Jurkat, Clone E6-1 (cell line): Measurements from ENCODE around the gene SCYGR1.
"Not testable (repeated sequence)": the region's sequence is repeated elsewhere in the genome, so short reads cannot be mapped to it uniquely, and the experiment has no call there.

ENCODE experiments used
- DNase-seq: peaks from one replicate; pipeline ENCODE4 v3.0.0-alpha.2; 2011; ENCODE audit warnings: low read depth, low spot score
- H3K4me3 ChIP-seq: 2 replicates; pipeline ENCODE4 v1.5.1; 2011; ENCODE audit warnings: mild to moderate bottlenecking, low read length, control low read depth, moderate library complexity

Gene SCYGR1

GRCh38 chr2:227377467-227378351, 10.0 kb downstream of the SCYGR1 start:
- peak; percentile 42 for DNase-seq
- H3K4me3 ChIP-seq = no peak overlapping the region

- H3K4me3 ChIP-seq = no peak overlapping the region
- DNase-seq = no peak
Measured at GRCh38 chr2:227376656-227377396, 10.9 kb downstream of the SCYGR1 start.

DNA sequence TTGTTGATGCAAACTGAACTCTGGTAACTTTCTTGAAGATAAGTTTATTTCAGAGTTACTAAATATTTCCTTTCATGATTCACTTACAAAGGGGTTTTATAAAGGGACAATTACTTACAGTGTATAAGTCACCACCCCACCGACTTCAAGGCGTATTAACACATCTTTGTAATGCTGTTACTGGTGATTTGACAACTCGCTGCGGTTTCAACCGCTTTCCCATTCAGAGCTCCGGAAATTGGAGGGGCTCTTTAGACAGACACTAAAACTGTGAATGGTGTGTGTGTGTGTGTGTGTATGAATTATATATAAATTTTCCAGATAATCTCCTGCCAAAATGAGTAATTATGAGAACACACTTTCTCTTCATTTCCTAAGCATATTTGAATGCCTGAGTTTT, 13.6 kb downstream of the SCYGR1 start:
- DNase-seq = peak; percentile 86
- H3K4me3 ChIP-seq = no peak overlapping the region

DNA sequence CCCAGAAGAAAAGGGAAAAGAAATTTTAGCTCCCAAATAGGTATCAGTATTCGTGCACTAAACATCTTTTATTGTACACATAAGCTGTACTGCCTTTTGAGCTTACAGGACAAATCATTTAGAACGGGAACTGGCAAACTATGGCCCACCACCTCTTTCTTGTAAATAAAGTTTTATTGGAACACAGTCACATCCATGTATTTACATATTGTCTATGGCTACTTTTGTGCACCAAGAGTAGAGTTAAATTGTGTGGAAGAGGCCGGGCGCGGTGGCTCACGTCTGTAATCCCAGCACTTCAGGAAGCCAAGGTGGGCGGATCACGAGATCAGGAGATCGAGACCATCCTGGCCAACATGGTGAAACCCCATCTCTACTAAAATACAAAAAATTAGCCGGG, 14.4 kb downstream of the SCYGR1 start:
- no peak overlapping the region for H3K4me3 ChIP-seq
- DNase-seq = no peak

GRCh38 chr2:227370791-227371312, 16.9 kb downstream of the SCYGR1 start:
- H3K4me3 ChIP-seq = no peak overlapping the region
- no peak for DNase-seq

- H3K4me3 ChIP-seq = no peak overlapping the region
- no peak for DNase-seq
Measured at GRCh38 chr2:227370092-227370491, 17.7 kb downstream of the SCYGR1 start.

- H3K4me3 ChIP-seq = no peak overlapping the region
- no peak for DNase-seq
Measured at GRCh38 chr2:227368574-227368973, 19.2 kb downstream of the SCYGR1 start.

- DNase-seq = no peak
- H3K4me3 ChIP-seq = no peak overlapping the region
Measured at GRCh38 chr2:227367427-227367795, 20.3 kb downstream of the SCYGR1 start.

GRCh38 chr2:227366769-227367426, 20.9 kb downstream of the SCYGR1 start:
- H3K4me3 ChIP-seq = no peak overlapping the region
- no peak for DNase-seq

GRCh38 chr2:227365833-227366232, 21.9 kb downstream of the SCYGR1 start:
- no peak for DNase-seq
- no peak overlapping the region for H3K4me3 ChIP-seq

DNA sequence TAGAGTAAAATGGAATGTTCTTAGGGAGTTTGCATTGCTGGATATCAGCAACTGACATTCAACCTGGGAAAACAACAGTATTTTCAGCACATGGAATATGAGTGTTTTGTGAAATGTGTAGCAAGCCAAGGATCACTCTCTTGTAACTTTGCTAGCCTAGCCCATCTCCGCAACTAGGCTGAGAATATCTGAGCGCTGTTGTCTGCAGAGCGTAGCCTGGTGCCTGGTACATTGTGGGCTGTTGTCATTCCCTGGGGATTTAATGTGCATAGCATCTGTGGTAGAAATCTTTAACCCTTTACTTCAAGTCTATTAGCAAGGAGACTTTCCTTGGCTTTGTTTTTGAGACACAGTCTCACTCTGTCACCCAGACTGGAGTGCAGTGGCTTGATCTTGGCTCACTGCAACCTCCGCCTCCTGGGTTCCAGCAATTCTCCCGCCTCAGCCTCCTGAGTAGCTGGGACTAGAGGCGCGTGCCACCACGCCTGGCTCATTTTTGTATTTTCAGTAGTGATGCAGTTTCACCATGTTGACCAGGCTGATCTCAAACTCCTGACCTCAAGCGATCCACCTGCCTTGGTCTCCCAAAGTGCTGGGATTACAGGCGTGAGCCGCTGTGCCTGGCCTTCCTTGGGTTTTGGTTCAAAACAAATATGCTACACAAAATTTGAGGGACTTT, 23.0 kb downstream of the SCYGR1 start:
- H3K4me3 ChIP-seq, DNase-seq: not testable (repeated sequence)

GRCh38 chr2:227363756-227364155, 24.0 kb downstream of the SCYGR1 start:
- DNase-seq = peak; percentile 8
- H3K4me3 ChIP-seq = no peak overlapping the region

DNA sequence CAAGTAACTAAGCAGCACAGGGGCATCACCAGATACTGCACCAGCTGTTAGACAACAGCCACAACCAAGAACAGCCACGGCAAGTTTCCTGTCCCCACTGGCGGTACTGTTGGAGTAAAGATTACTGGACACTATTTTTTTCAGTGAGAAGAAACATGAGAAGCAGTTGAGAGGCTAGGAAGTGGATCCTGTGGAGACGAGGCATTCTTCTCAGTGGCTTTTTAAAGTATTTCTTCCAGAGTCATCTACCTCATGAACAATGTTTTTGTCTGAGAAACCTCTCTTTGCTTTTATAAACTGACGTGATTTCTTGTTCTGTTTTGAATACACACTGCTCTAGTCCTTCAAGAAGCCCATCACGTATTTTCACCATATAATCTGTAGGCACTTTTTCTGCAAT, 27.4 kb downstream of the SCYGR1 start:
- no peak overlapping the region for H3K4me3 ChIP-seq
- DNase-seq = no peak

DNA sequence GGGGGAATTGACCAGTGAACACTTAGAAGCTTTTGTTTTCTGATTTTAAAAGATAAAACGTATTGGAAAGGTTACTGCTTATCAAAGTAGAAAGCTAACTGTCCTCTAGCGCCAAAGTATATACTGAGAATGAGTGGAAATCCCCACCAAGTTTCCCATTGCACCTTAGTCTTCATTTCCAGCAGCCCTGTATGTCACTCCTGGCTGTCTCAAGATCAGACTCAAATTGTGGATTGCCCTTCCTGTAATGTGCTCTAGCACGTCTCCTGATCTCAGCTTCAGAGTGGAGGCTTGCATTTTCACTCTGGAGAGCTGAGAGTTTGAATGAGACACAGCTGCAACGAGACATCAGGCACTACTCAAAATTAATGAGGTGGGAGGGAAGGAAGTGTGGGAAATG, 36.1 kb downstream of the SCYGR1 start:
- DNase-seq = no peak

DNA sequence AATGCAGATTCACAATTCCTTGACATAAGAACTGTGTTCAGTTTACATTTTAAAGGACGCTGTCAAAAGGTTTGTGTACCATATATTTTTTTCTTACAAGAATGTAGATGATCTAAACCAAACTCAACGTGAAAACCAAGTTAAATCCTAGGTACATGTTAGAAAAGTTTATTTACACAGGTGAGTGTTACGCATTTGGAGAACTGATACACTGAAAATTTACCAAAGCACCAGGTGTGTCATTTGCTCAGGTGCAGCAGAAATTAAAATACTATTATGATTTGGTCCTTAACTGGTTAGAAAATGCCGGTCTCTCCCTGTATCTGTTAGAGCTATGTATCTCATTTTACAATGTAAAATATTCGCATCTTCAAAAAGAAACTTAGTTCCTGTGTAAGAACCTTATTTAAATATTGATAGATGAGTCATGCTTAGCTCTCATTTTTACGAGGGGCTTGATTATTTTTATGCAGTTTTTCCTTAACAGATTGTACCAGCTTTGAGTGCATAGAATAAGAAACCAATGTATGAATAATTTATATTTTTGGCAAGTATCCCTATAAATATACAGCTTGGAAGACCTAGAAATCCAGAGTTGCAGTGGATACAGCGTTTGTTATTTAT, 37.6 kb downstream of the SCYGR1 start:
- DNase-seq = no peak

More for the DNA sequence above, 36.1 kb downstream of the SCYGR1 start:
- H3K4me3 ChIP-seq = no peak overlapping the region

GRCh38 chr2:227348324-227348723, 39.4 kb downstream of the SCYGR1 start:
- DNase-seq = no peak
- no peak overlapping the region for H3K4me3 ChIP-seq

More for the DNA sequence above, 37.6 kb downstream of the SCYGR1 start:
- no peak overlapping the region for H3K4me3 ChIP-seq

DNA sequence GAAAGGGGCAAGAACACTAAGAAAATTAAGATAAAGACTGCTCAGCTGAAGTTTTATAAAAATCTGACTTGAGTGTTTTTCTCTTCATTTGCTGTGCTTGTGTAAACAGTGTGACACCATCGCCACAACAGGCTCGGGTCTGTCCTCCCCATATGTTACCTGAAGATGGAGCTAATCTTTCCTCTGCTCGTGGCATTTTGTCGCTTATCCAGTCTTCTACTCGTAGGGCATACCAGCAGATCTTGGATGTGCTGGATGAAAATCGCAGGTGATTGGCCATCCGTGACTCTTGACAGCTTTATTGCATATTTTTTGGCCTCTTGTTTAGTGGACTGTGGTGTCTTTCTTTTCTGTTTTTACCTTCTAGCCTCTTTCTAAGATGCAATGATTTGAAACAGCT, 40.6 kb downstream of the SCYGR1 start:
- DNase-seq = no peak
- H3K4me3 ChIP-seq = no peak overlapping the region

- DNase-seq = no peak
- no peak overlapping the region for H3K4me3 ChIP-seq
Measured at GRCh38 chr2:227344231-227344630, 43.5 kb downstream of the SCYGR1 start.

- DNase-seq = no peak
- H3K4me3 ChIP-seq = no peak overlapping the region
Measured at GRCh38 chr2:227341553-227341952, 46.2 kb downstream of the SCYGR1 start.
